GM12878 (cell line): ENCODE measurements around the gene ADAMTS4. TPM values are rescaled to one million over a fixed set of nuclear protein-coding genes. Genes with fewer than 3 reads are reported as not detected.
A peak's percentile ranks its signal among the peaks of the same experiment; 100 is the strongest.

Experiments
- ATF7 ChIP-seq: fragments of 450-650 bp; IDR thresholded peaks from 2 replicates; pipeline ENCODE4 v1.6.1; 2016; ENCODE audit warnings: low read depth, mild to moderate bottlenecking
- CEBPB ChIP-seq, 2 experiments: fragments of 150-350 bp in 1 of 2; IDR thresholded peaks; 2 replicates each; pipeline ENCODE4 v1.6.1; 2012 to 2014; ENCODE audit warnings: low read depth in 2 of 2, low read length in 2 of 2, borderline replicate concordance in 1 of 2, inconsistent platforms in 1 of 2
- E2F8 ChIP-seq: fragments of 450-650 bp; IDR thresholded peaks from 2 replicates; pipeline ENCODE4 v1.6.1; 2018; ENCODE audit warnings: mild to moderate bottlenecking, low read depth, moderate library complexity; ENCODE audit not compliant: partially characterized antibody
- HDAC6 ChIP-seq: fragments of 200-600 bp; sonication (generic); IDR thresholded peaks from one replicate; pipeline ENCODE4 v1.8.0; 2017; ENCODE audit warnings: antibody characterized with exemption; ENCODE audit not compliant: unreplicated experiment
- IKZF1 ChIP-seq: fragments of 450-650 bp; conservative IDR thresholded peaks from 2 replicates; pipeline ENCODE4 v1.6.1; 2017; ENCODE audit warnings: antibody characterized with exemption, mild to moderate bottlenecking
- IRF4 ChIP-seq: IDR thresholded peaks from 2 replicates; pipeline ENCODE4 v1.6.1; 2011; ENCODE audit warnings: low read depth, low read length
- MEF2B ChIP-seq: fragments of 450-650 bp; IDR thresholded peaks from 2 replicates; pipeline ENCODE4 v1.6.1; 2018; ENCODE audit warnings: mild to moderate bottlenecking, moderate library complexity; ENCODE audit not compliant: partially characterized antibody, poor library complexity, severe bottlenecking
- NFIC ChIP-seq: IDR thresholded peaks from 2 replicates; pipeline ENCODE4 v1.6.1; 2012; ENCODE audit warnings: low read depth, mild to moderate bottlenecking, inconsistent platforms, low read length, moderate library complexity
- NR2C1 ChIP-seq: fragments of 450-650 bp; IDR thresholded peaks from 2 replicates; pipeline ENCODE4 v1.6.1; 2017; ENCODE audit warnings: antibody characterized with exemption, mild to moderate bottlenecking, moderate library complexity
- POLR2AphosphoS5 ChIP-seq: IDR thresholded peaks from 2 replicates; pipeline ENCODE4 v1.6.1; 2011; ENCODE audit warnings: mild to moderate bottlenecking, low read length, inconsistent platforms
- SIN3A ChIP-seq: IDR thresholded peaks from 2 replicates; pipeline ENCODE4 v1.6.1; 2012; ENCODE audit warnings: low read depth, low read length, improper control_type of control experiment
- SMARCA5 ChIP-seq: fragments of 450-650 bp; IDR thresholded peaks from 2 replicates; pipeline ENCODE4 v1.6.1; 2017; ENCODE audit warnings: mild to moderate bottlenecking
- SREBF2 ChIP-seq: IDR thresholded peaks from 2 replicates; pipeline ENCODE4 v1.6.1; 2012; ENCODE audit warnings: mild to moderate bottlenecking, low read length
- TAF1 ChIP-seq: IDR thresholded peaks from 2 replicates; pipeline ENCODE4 v1.6.1; 2011; ENCODE audit warnings: mild to moderate bottlenecking, low read depth, low read length, borderline replicate concordance
- ZBTB4 ChIP-seq: fragments of 450-650 bp; formaldehyde crosslinking; IDR thresholded peaks from 2 replicates; pipeline ENCODE4 v1.4.0; 2022; ENCODE audit warnings: mild to moderate bottlenecking, moderate library complexity
- ZZZ3 ChIP-seq: IDR thresholded peaks from 2 replicates; pipeline ENCODE4 v1.6.1; 2011; ENCODE audit warnings: low read depth; ENCODE audit not compliant: control insufficient read depth, insufficient read length
- polyA plus RNA-seq, 11 experiments: library from polyadenylated mRNA; depleted of rRNA in 4 of 11; unstranded in 6 of 11; stranded (reverse) in 5 of 11; fragments of >200 nt; fragmentation: Nextera tagmentation in 4 of 11; fragmentation: Illumina TruSeq in 1 of 11; extraction: Ambion mirVana in 4 of 11; extraction: Trizol in 1 of 11; gene quantifications; 1 replicate in 1 of 11; 2 replicates in 10 of 11; pipeline versions ENCODE4 v1.2.1 to v1.2.3, GENCODE V29; 2011 to 2016; ENCODE audit warnings: inconsistent platforms in 2 of 11, missing spikeins in 2 of 11, low read depth in 1 of 11
- total RNA-seq, 4 experiments: library from RNA; depleted of rRNA in 3 of 4; stranded (reverse); fragments of >200 nt in 3 of 4; fragmentation: Illumina TruSeq in 1 of 4; extraction: Trizol in 1 of 4; gene quantifications; 2 replicates each; pipeline versions ENCODE4 v1.2.1 to v1.2.3, GENCODE V29; 2013 to 2021
- TF ChIP-seq, protein P1 (sequence below): fragments of 150-350 bp; IDR thresholded peaks from 2 replicates; pipeline ENCODE4 v1.6.1; 2014; ENCODE audit warnings: mild to moderate bottlenecking, low read depth, low read length
- TF ChIP-seq, protein P2 (sequence below): IDR thresholded peaks from 2 replicates; pipeline ENCODE4 v1.6.1; 2012; ENCODE audit warnings: low read depth, low read length, improper control_type of control experiment

ADAMTS4 gene
- total and polyA plus RNA-seq, 10 of the 15 experiments (the other 5 are each of a cell fraction or from before 2014, with no cell fraction given): 0.01 to 0.13 (median 0.05) TPM; not detected in 2

GRCh38 chr1:161165742-161166668, 32.8 kb downstream of the ADAMTS4 start, which contains the start of gene PPOX (continued):
- TF ChIP-seq IRF4 (no peak; the same call in 1 of the 2 replicates), SMARCA5 (peak; percentile 66; the same call in 1 of the 2 replicates), HDAC6 (no peak), POLR2AphosphoS5 (peak; percentile 88), CEBPB (IDR thresholded peaks at IDR 0.05; ENCODE audit: borderline replicate concordance in 1 of 2, low read depth in 2 of 2, low read length in 2 of 2) (no peak), E2F8 (peak; percentile 61), SREBF2 (no peak), ZBTB4 (CRISPR knock-in tag) (no peak), SIN3A (peak; percentile 80), MEF2B (peak; percentile 22), ATF7 (peak; percentile 22; the same call in 1 of the 2 replicates), NFIC (no peak), ZZZ3 (no peak), IKZF1 (peak; percentile 51), TAF1 (0 out of 2 replicates have a peak, but pooled peaks have one; percentile 24), NR2C1 (no peak)
- TF ChIP-seq, protein P1, sequence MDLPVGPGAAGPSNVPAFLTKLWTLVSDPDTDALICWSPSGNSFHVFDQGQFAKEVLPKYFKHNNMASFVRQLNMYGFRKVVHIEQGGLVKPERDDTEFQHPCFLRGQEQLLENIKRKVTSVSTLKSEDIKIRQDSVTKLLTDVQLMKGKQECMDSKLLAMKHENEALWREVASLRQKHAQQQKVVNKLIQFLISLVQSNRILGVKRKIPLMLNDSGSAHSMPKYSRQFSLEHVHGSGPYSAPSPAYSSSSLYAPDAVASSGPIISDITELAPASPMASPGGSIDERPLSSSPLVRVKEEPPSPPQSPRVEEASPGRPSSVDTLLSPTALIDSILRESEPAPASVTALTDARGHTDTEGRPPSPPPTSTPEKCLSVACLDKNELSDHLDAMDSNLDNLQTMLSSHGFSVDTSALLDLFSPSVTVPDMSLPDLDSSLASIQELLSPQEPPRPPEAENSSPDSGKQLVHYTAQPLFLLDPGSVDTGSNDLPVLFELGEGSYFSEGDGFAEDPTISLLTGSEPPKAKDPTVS: no peak
- TF ChIP-seq, protein P2, sequence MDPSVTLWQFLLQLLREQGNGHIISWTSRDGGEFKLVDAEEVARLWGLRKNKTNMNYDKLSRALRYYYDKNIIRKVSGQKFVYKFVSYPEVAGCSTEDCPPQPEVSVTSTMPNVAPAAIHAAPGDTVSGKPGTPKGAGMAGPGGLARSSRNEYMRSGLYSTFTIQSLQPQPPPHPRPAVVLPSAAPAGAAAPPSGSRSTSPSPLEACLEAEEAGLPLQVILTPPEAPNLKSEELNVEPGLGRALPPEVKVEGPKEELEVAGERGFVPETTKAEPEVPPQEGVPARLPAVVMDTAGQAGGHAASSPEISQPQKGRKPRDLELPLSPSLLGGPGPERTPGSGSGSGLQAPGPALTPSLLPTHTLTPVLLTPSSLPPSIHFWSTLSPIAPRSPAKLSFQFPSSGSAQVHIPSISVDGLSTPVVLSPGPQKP: no peak; the same call in 1 of the 2 replicates
